Parietal lobe (tissue), 1 donor: ENCODE data around the gene KDM6B. TPM values are rescaled to one million over a fixed set of nuclear protein-coding genes. Genes with fewer than 3 reads are reported as not detected.

Source experiments
- total RNA-seq: library from RNA; depleted of rRNA; stranded (reverse); fragments of >200 nt; gene quantifications from one replicate; pipeline ENCODE4 v1.2.3, GENCODE V29; 2014

Gene KDM6B, protein sequence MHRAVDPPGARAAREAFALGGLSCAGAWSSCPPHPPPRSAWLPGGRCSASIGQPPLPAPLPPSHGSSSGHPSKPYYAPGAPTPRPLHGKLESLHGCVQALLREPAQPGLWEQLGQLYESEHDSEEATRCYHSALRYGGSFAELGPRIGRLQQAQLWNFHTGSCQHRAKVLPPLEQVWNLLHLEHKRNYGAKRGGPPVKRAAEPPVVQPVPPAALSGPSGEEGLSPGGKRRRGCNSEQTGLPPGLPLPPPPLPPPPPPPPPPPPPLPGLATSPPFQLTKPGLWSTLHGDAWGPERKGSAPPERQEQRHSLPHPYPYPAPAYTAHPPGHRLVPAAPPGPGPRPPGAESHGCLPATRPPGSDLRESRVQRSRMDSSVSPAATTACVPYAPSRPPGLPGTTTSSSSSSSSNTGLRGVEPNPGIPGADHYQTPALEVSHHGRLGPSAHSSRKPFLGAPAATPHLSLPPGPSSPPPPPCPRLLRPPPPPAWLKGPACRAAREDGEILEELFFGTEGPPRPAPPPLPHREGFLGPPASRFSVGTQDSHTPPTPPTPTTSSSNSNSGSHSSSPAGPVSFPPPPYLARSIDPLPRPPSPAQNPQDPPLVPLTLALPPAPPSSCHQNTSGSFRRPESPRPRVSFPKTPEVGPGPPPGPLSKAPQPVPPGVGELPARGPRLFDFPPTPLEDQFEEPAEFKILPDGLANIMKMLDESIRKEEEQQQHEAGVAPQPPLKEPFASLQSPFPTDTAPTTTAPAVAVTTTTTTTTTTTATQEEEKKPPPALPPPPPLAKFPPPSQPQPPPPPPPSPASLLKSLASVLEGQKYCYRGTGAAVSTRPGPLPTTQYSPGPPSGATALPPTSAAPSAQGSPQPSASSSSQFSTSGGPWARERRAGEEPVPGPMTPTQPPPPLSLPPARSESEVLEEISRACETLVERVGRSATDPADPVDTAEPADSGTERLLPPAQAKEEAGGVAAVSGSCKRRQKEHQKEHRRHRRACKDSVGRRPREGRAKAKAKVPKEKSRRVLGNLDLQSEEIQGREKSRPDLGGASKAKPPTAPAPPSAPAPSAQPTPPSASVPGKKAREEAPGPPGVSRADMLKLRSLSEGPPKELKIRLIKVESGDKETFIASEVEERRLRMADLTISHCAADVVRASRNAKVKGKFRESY (N-terminal part only)
- total RNA-seq, result 33.5 TPM

DNA sequence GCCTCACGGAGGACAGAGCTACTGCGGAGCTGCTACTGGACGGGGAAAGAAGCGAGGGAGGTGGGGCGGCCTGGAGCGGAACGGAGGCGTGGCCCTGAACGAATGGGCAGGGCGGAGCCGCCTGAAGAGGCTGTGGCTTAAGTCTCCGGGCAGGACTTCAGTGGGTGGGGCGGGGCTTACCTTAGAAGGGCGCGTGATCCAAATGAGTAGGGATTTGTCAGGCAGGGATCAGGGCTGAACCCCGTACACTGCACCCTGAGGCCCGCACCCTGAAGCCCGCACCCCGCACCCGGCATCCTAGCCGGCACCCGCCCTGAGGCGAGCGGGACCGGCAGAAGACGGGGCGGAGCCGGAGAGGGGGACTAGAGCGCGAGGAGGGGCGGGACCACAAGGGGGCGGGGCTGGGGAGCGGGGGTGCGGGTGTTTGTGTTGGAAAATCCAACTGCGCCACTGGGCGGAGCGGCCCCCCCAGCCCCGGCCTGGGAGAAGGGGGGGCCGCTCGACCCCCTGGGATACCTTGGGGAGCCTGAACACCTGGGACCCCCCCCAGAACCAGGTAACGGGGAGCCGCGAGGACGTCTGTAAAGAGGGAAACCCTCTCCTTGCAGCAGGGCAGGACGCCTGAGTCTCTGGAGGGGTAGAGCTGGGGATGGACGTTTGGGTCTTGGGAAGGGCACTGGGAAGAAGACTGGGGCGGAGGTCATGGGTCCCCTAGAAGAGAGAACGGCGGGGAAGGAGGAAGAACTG lies at the start of gene KDM6B:
TSS of gene KDM6B (plus strand) at position 423 of the 747 bp plus-strand sequence. CDS start 11,338 bp downstream, outside the sequence.

DNA sequence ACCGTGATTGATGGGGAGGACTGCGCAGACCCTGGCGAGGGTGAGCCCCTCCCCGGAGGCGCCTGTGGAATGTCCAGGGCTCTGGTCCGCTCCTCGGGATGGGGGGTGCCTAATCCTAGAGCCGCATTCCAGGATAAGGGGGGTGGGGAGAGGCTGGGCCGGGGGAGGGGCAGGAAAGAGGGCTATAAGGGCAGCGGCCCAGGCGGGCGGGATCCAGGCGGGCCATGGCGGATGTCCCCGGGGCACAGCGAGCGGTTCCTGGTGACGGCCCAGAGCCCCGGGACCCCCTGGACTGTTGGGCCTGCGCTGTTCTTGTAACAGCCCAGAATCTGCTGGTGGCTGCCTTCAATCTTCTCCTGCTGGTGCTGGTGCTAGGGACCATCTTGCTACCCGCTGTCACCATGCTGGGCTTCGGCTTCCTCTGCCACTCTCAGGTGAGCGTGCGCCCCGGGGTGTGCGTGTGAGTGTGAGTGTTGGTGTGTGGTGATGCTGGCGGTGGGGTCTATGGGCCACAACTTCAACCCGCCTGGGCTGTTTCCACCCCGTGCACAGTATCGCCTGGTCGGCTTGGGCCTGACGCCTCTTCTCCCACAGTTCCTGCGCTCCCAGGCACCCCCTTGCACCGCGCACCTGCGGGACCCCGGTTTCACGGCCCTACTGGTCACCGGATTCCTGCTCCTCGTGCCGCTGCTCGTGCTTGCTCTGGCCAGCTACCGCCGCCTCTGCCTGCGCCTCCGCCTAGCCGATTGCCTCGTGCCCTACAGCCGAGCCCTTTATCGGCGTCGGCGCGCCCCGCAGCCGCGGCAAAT lies 21.0 kb downstream of the KDM6B start, which contains the start of gene TMEM88:
TSS of gene TMEM88 (plus strand) at position 216 of the 809 bp plus-strand sequence. CDS start at position 225, 9 bp downstream.

DNA sequence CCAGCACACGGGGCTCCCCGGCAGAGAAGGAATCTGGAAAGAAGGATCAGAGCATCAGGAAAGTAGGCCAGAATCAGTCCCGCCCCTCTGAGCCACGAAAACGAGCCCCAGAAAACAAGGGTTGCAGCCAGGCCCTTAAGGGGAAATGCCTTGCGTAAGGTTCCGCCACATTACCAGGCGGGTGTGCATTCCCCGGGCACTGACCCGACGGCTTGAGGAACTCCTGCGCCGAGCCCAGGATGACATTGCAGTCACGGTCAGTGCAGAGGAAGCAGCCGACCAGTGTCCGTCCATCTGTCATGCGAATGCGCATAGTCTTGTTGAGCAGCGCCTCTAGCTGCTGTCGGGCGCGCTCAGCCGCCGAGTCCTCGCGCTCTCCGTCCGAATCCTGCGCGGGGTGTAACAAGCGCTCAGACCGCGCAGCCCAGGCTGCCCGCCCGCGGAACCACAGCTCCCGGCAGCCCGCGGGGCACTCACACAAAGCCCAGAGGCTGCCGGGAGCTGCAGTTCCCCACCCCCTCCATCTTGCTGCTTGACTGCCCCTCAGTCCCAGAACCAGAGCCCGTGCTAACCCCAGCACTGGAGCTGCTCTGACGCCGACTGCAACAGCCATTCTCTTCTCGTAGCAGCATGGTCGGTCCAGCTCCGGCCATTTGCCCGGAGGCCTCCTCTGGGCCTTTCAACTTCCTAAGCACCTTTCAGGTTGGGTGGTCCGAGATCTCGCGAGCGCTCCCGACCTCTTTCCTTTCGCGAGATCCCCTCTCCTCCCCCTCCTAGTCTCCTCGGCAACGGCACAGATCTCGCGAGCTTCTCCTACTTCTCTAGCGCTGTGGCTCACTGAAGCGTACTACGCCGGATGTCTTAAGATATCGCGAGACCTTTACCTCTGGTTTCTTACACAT lies 23.0 kb downstream of the KDM6B start, which contains the start of gene NAA38:
TSS of gene NAA38 (minus strand) at position 749 of the 902 bp plus-strand sequence. CDS start at position 653, 96 bp downstream.

DNA sequence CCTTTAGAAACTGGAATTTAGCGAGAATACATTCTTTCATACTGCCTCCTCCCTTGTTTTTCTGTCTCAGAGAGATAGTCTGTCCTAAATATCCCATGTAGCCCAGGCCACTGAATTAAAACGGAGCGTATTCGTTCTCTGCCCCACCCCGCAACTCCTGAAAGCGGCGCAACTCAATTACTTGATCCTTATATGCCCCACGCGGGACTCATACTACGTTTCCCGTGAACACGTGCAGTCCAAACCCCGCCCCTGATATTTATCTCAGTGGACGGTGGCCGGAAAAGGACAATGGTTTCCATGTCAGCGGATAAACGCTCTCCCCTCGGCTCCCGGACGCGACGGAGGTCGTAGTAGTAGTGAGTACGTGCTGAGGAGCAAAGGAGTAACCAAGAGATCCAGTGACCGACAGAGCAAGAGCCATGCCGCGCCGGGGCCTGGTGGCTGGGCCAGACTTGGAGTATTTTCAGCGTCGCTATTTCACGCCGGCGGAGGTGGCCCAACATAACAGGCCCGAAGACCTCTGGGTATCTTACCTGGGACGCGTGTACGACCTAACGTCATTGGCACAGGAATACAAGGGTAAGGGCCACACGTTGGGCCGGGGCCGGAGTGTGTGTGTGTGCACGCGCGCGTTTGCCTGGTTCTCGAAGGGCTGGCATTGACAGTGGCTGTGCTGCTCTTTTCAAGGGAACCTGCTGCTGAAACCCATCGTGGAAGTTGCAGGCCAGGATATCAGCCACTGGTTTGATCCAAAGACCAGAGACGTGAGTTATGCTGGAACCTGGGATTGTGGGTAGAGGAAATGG lies 23.9 kb downstream of the KDM6B start, which contains the start of gene CYB5D1:
TSS of gene CYB5D1 (plus strand) at position 291 of the 809 bp plus-strand sequence. CDS start at position 423, 132 bp downstream.

Other genes starting within 250 kb of the KDM6B start
- gene SOX15, start 244.1 kb upstream of the KDM6B start, total RNA-seq, result 1.6 TPM
- gene FXR2, start 219.3 kb upstream of the KDM6B start, total RNA-seq, result 52.9 TPM
- 32.2 TPM for gene SAT2, start 206.4 kb upstream of the KDM6B start, total RNA-seq
- not detected for gene SHBG, start 204.1 kb upstream of the KDM6B start, total RNA-seq
- 16.6 TPM for gene ATP1B2, start 183.3 kb upstream of the KDM6B start, total RNA-seq
- gene TP53, start 146.7 kb upstream of the KDM6B start, total RNA-seq, result 15.3 TPM
- 11.6 TPM for gene WRAP53, start 145.7 kb upstream of the KDM6B start, total RNA-seq
- 19.7 TPM for gene EFNB3, start 129.0 kb upstream of the KDM6B start, total RNA-seq
- gene DNAH2, start 116.5 kb upstream of the KDM6B start, total RNA-seq, result 2.2 TPM
- 1.9 TPM for gene TMEM88, start 20.8 kb downstream of the KDM6B start, total RNA-seq
- gene NAA38, start 23.3 kb downstream of the KDM6B start, total RNA-seq, result 24.1 TPM
- gene CYB5D1, start 23.8 kb downstream of the KDM6B start, total RNA-seq, result 18.2 TPM
- gene CHD3, start 54.6 kb downstream of the KDM6B start, total RNA-seq, result 496 TPM
- gene RNF227, start 82.1 kb downstream of the KDM6B start, total RNA-seq, result 7.5 TPM
- 7.5 TPM for gene KCNAB3, start 95.6 kb downstream of the KDM6B start, total RNA-seq
- gene TRAPPC1, start 97.7 kb downstream of the KDM6B start, total RNA-seq, result 32.2 TPM
- gene CNTROB, start 98.0 kb downstream of the KDM6B start, total RNA-seq, result 46.0 TPM
- not detected for gene GUCY2D, start 168.4 kb downstream of the KDM6B start, total RNA-seq
- gene ALOX15B, start 204.8 kb downstream of the KDM6B start, total RNA-seq, result not detected